ENCODE measurements around the gene SLA2. TPM values are rescaled to one million over a fixed set of nuclear protein-coding genes. Genes with fewer than 3 reads are reported as not detected.

The SLA2 gene
- total and polyA plus RNA-seq, 2 of the 4 experiments (the other 2 are of a cell fraction): 0.03 TPM; not detected in 1

DNA sequence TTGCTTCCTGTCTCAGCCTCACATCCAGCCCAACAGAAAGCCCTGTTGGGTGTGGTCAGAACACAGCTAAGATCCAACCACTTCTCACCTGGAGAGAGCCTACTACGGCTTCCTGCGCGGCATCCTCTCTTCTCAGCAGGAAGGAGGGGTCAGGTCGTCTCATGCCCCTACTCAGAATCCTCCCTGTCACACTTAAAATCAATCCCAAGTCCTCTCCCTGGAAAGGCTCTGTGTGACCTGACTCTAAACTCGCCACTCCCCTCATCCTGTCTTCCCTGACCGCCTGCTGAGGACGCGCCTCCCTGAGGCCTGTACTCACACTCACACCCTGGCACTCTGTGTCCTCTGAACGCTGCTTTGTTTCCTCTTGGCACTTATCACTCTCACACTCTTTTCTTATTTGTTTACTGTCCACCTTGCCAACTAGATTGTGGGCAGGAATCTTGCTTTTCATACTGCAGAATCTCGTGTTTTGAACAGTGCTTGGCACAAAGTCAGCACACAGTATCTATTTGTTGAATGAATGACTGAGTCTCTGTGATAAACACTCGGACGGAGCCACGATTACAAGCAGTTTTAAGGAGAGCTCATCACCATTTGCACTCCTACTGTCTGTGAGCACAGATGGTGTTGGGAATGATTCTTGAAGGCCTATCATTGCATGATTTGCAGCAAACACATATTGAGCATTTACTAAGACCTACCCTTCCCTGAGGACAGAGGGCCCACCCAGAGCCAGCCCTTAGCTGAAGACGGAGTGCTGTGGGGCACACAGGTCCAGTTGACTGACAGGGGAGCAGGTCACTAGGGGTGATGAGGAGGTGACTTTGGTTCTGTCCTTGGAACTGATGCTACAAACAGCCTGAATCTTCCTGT, 21.7 kb downstream of the SLA2 start:
- 24% methylated on average over 2 of the region's 14 CpGs; no CpG with 5 or more reads in 1 of the 2 experiments for WGBS, 2 experiments (ENCODE audit: extremely low coverage in 2 of 2, insufficient read length in 1 of 2)
- H3K4me1 ChIP-seq (ENCODE audit: control insufficient read depth, insufficient read depth, low read length): no peaks in the 10 kb centered on the region; the same call in 1 of the 2 replicates
- BruUV-seq (replicated peaks): no TSS peak
- no peak overlapping the region for H2BK20ac ChIP-seq (ENCODE audit: low read depth, low read length)
- H3K14ac ChIP-seq (replicated peaks; ENCODE audit: low read depth, low read length): no peak overlapping the region
- H2BK5ac ChIP-seq (ENCODE audit: low read depth, low read length, poor library complexity, severe bottlenecking): no peak overlapping the region
- H3K79me1 ChIP-seq (ENCODE audit: low read depth in 1 of 2, low read length in 2 of 2): no peaks in the 10 kb centered on the region
- no peak overlapping the region for H3K23ac ChIP-seq (ENCODE audit: low read depth, low read length)
- no peaks in the 10 kb centered on the region for H3K36me3 ChIP-seq (ENCODE audit: control insufficient read depth, insufficient read depth, low read length)
- POLR2A ChIA-PET (ENCODE audit: unreplicated experiment): no interaction called here
- no peak overlapping the region for H4K8ac ChIP-seq (ENCODE audit: low read depth in 2 of 2, low read length in 2 of 2)
- H3K9ac ChIP-seq (ENCODE audit: low read depth, low read length): no peak overlapping the region
- in situ Hi-C loops (cut with MboI; ENCODE audit: low sequenced_read_pairs) (no loop called here), dilution Hi-C loops (cut with HindIII; ENCODE audit: low sequenced_read_pairs, unreplicated experiment) (no loop called here), intact Hi-C loops (cut with micrococcal nuclease) (no loop called here)
- H2AK5ac ChIP-seq (ENCODE audit: low read depth, low read length): no peak overlapping the region
- H3K4ac ChIP-seq (ENCODE audit: low read depth, low read length): no peak overlapping the region
- no peaks in the 10 kb centered on the region for H4K20me1 ChIP-seq (ENCODE audit: insufficient read depth, low read length)
- no peak overlapping the region for H4K91ac ChIP-seq (ENCODE audit: insufficient read depth, low read depth, low read length)
- no peaks in the 10 kb centered on the region for H3K9me3 ChIP-seq (ENCODE audit: control insufficient read depth, insufficient read depth, low read length)
- CTCF ChIA-PET: interaction anchor here (0.5 to 1.4 kb wide), 3 partner anchors 36 to 131 kb away, joined by 3 to 7 read pairs (median 3); no protein-coding TSS in a partner anchor
- H3K9me1 ChIP-seq (ENCODE audit: insufficient read depth, low read length): no peaks in the 10 kb centered on the region
- H3K27me3 ChIP-seq (ENCODE audit: control insufficient read depth, insufficient read depth, low read length): no peaks in the 10 kb centered on the region
- no peak overlapping the region for H3K56ac ChIP-seq (ENCODE audit: extremely low read depth, insufficient read depth, low read length)
- H2AK9ac ChIP-seq (replicated peaks; ENCODE audit: low read depth, low read length, poor library complexity): no peak overlapping the region
- no peak overlapping the region for H2BK15ac ChIP-seq (ENCODE audit: low read depth, low read length)
- no peak for DNase-seq
- H4K5ac ChIP-seq (ENCODE audit: low read depth, low read length): no peak overlapping the region
- TF ChIP-seq RAD21 (IDR thresholded peaks at IDR 0.05; ENCODE audit: low read length) (no peak), CEBPB (IDR thresholded peaks at IDR 0.05; ENCODE audit: low read depth, low read length) (no peak), NFE2L2 (IDR thresholded peaks at IDR 0.05; ENCODE audit: low read depth, low read length) (no peak)
- H3K4me3 ChIP-seq (ENCODE audit: insufficient read depth, low read depth, low read length): no peak overlapping the region
- H3K18ac ChIP-seq (ENCODE audit: low read depth, low read length): no peak overlapping the region
- H2AFZ ChIP-seq (replicated peaks; ENCODE audit: low read length, poor library complexity): peak overlapping the region; percentile 60
- H3K4me2 ChIP-seq (ENCODE audit: low read depth, low read length): no peak overlapping the region
- no peak overlapping the region for H2BK120ac ChIP-seq (ENCODE audit: low read depth, low read length)
- no peak overlapping the region for H3K27ac ChIP-seq (ENCODE audit: insufficient read depth, low read length)
- ATAC-seq (ENCODE audit: low read depth): peak; percentile 63

All from IMR-90 (cell line).